NCI-H2081 treated with DMSO at 0.1 percent for 48 hours (cell line): Measurements from ENCODE around the gene HOXB2.

Experiments used
- DNase-seq: peaks from one replicate; lab custom pipeline; 2025; lab: John Stamatoyannopoulos, UW

HOXB2 gene

GRCh38 chr17:48578616-48579470 is 33.9 kb upstream of the HOXB2 start:
- DNase-seq = no peak

DNA sequence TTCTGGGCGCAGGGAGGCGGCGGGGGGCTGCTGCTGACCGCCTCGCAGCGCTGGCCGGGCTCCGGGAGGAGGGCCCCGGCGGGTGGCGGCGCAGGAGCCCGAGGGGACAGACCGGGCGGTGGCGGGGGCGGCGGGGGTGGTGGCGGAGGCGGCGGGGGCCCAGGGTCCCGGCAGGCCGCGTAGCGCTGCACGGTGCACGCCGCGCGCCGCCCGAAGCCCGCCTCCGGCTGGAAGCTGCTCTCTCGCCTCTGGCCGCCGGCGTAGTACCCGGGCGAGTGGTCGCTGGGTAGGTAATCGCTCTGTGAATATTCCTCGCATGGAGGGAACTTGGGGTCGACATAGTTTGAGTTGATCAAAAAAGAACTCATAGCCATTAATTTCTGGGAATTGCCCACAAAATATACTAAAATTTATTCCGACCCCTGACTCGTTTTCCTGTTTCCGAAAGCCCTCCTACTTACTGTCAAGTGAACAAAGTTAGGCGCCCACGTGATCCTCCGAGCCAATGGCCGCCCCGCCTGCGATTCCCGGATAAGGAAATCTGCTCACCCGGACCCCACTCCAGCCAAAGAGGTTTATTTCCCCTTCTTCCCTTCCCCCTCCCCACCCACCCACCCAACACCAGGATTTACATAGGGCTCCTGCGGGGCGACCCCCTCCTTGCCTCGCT is 33.2 kb upstream of the HOXB2 start, which contains the start of gene HOXB4:
Gene HOXB4, minus strand, starts transcription at position 405 of the 670 bp plus-strand sequence. Its CDS starts 31 bp downstream, at position 374.
- DNase-seq = peak; percentile 80

- no peak for DNase-seq
Observed at GRCh38 chr17:48577330-48577945, 32.5 kb upstream of the HOXB2 start.

DNA sequence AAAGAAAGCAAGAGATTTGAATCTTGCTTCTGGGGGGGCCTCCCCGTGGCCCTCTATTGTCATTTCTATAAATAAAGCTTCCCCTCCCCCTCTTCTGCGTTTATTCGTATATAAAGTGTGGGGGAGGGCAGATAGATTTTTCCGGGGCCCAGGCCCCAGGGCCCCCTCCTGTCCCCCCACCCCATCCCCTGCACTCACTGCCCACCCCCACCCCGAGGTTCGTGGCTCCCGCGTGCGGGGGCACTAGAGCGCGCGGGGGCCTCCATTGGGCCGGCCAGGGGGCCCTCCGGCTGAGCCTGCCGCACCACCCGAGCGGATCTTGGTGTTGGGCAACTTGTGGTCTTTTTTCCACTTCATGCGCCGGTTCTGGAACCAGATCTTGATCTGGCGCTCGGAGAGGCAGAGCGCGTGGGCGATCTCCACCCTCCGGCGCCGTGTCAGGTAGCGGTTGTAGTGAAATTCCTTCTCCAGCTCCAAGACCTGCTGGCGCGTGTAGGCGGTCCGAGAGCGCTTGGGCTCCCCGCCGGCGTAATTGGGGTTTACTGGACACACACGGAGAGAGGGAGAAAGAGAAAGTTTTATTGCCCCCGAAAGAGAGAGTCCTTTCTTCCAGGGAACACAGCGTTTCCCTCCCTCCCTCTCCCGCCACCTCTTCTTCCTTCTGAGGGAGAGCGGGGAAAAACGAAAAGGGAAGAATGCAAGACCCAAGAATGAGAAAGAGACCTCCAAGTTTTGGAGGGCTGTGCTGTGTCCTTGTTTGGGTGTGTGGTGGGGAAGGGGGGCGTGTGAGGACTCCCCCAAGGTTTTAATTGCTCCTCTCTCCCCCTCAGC is 31.8 kb upstream of the HOXB2 start:
- DNase-seq = no peak

GRCh38 chr17:48575673-48576478 is 31.0 kb upstream of the HOXB2 start:
- no peak for DNase-seq

DNA sequence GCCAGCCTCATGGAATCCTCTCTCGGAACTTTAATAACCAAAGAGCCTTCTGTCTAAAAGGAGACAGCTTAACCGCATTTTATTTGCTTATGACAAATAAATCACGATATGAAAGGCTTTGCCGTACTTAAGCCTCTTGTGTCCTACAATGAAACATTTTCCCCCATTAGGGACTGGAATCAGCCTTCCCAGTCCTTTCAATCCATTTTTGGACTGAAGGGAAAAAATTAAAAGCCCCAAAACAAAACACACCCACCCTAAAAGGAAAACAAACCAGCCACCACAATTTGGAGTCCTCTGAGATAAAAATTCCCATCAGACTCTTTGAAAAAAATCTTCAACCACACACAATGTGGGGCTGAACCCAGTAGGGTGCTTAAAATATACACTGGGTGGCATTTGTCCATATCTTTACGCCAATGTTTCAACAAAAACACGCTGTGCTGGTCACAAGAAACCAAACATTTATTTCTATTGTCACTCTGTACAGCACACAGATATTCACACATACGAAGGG is 30.2 kb upstream of the HOXB2 start:
- peak; percentile 46 for DNase-seq

GRCh38 chr17:48574505-48575065 is 29.7 kb upstream of the HOXB2 start:
- no peak for DNase-seq

DNA sequence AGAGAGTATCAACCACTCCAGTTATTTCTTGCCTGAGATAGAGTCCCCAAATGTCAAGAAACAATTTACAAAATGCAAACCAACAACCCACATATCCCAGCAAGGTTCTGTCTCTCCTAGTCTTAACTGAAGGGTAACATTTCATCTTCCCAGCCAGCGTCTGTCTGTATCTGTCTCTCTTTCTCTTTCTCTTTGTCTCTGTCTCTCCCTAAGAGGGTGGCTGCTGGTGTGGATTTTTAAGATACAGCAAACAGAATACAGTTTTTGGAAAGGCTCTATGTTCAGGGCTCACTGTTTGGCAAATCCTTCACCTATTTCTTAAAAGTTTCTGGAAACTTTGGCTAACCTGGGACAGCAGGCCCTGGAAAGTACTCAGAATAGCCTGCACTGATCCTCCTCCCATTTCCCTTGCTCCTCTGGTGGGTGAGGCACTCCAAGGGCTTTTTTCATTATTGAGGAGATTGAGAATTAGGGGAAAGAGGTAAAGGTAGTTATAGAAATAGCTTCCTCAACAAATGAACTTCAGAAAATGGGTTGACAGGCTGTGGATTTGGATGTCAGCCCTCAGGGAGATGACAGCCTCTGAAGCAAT is 27.0 kb upstream of the HOXB2 start:
- DNase-seq = no peak

GRCh38 chr17:48571024-48571818 is 26.3 kb upstream of the HOXB2 start:
- no peak for DNase-seq

DNA sequence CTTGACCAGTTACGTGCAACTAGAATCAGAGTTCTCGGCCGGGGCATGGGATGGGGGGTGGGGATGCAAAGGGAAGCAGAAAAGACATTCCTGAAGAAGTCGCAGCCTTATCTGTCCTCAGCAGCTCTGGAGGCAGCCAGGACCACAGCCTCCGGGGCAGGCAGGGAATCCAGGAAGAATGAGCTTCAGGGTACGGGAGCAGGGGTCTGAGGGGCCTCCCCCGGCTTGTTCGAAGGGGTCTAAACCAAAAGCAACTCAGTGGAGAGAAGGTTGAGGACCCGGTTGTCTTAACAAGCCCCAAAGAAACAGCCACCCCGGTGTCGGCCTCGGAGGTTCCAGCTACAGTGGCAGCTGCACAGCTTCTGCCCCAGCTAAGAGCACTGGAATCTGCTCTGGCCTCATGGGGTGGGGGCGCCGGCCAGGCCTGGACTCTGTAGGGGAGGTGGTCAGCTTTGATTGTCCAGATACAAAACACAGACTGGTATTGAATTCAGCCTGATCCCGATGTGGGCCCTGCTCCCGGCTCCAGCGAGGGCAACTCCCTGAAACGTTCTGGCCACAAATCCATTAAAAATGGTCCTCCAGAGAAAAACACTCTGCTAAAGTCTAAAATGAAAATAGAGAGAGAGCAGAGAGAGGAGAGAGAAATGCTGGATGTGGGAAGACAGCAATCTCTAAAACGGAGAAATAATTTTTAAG is 25.6 kb upstream of the HOXB2 start:
- DNase-seq = no peak

DNA sequence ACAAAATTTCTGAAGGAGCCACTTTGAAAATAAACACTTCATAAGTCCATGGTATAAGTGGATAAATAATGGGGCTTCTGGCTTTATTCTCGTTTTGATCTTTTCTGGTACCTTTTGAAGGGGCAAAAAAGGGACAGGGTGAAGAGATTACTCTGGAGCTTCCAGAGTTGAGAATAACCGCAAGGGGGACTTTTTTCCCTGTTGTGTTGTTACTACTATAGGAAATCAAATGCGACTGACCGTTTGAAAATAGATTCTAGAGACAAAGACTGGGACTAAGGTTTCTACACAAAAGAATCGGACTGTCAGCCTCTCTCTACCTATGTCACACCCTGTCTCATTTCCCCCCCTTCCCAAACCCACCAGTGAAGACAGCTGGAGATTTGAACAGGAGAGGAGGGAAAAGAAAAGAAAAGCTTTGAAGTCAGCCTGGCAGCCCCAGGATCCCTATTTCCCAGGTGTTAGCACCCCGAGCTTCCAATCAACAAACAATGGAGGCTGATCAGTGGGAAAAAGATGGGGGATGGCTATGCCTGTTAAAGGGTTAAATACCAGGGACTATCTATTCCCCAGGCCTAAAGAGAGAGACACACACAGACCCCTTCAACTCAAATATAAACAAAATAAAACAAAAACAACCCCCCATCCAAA is 24.9 kb upstream of the HOXB2 start:
- DNase-seq = no peak

DNA sequence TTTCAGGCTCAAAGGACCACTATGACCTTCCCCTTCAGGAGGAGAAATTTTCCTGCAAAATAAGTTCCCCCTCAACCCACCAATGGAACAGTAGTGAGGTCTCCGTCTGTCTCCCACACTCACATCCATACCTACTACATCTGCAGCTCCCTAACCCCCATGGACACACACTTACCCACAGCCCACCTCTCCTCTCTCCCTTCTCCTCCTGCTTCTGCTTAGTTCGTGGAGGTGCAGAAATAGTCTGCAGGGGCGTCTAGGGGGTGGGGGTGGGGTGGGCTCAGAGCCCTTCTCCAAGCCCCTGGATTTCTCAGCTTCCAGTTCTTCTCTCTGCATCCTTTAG is 24.3 kb upstream of the HOXB2 start:
- DNase-seq = no peak

GRCh38 chr17:48568499-48569239 is 23.8 kb upstream of the HOXB2 start:
- DNase-seq = no peak

GRCh38 chr17:48567646-48568354 is 22.9 kb upstream of the HOXB2 start:
- DNase-seq = no peak

DNA sequence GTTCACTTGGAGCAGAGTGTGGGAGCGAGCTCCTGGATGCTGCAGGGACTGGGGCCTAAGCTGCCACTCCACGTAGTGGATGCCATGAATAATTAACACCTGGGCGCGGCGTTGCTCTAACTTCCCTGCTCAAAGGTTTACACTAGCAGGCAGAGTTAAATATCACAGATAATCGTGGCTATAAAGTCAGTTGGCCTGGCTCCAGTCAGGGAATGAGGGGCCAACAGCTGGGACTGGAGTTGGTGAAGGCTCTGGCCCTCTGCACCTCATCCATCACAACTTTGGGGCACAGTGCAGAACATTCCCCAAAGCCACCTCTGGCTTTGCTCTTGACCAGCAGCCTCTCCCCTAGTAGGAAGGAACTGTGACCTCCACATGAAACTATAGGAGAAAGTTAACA is 22.3 kb upstream of the HOXB2 start:
- DNase-seq = no peak

GRCh38 chr17:48566717-48567116 is 21.8 kb upstream of the HOXB2 start:
- no peak for DNase-seq
